Measurements from ENCODE around the gene RPL4. TPM values are rescaled to one million over a fixed set of nuclear protein-coding genes. Genes with fewer than 3 reads are reported as not detected.

RPL4 gene
- total RNA-seq, 1 experiment from 2014 or later, result 3,648 TPM

- ChIA-PET POLR2A (no interaction called here), CTCF (no interaction called here)
- Mint-ChIP-seq H3K4me1 (peaks cover 16% of the 10 kb centered on the region), H3K4me3 (no peak overlapping the region), H3K9me3 (peaks cover 2% of the 10 kb centered on the region; the same call in 1 of the 2 replicates), H3K27me3 (ENCODE audit: low read depth) (no peaks in the 10 kb centered on the region), H3K36me3 (peaks cover 17% of the 10 kb centered on the region), H3K27ac (no peak overlapping the region)
- DNase-seq (ENCODE audit: low spot score) (no peak), ATAC-seq (no peak)
- TF ChIP-seq ELF4 (CRISPR knock-in tag; IDR thresholded peaks at IDR 0.05; ENCODE audit: low read depth) (no peak), CDX4 (CRISPR knock-in tag; IDR thresholded peaks at IDR 0.05; ENCODE audit: borderline replicate concordance) (no peak), SMAD4 (CRISPR knock-in tag; IDR thresholded peaks at IDR 0.05) (no peak), FOXK1 (CRISPR knock-in tag; IDR thresholded peaks at IDR 0.05) (no peak), HMGXB4 (CRISPR knock-in tag; IDR thresholded peaks at IDR 0.05) (no peak), NR3C1 (CRISPR knock-in tag; conservative IDR thresholded peaks at IDR 0.05; ENCODE audit: low read depth) (no peak), RELA (CRISPR knock-in tag; IDR thresholded peaks at IDR 0.05; ENCODE audit: borderline replicate concordance) (no peak), ZNF423 (CRISPR knock-in tag; IDR thresholded peaks at IDR 0.05) (no peak), NFYB (CRISPR knock-in tag; conservative IDR thresholded peaks at IDR 0.05; ENCODE audit: low read depth) (no peak)
- TF ChIP-seq, protein P1, sequence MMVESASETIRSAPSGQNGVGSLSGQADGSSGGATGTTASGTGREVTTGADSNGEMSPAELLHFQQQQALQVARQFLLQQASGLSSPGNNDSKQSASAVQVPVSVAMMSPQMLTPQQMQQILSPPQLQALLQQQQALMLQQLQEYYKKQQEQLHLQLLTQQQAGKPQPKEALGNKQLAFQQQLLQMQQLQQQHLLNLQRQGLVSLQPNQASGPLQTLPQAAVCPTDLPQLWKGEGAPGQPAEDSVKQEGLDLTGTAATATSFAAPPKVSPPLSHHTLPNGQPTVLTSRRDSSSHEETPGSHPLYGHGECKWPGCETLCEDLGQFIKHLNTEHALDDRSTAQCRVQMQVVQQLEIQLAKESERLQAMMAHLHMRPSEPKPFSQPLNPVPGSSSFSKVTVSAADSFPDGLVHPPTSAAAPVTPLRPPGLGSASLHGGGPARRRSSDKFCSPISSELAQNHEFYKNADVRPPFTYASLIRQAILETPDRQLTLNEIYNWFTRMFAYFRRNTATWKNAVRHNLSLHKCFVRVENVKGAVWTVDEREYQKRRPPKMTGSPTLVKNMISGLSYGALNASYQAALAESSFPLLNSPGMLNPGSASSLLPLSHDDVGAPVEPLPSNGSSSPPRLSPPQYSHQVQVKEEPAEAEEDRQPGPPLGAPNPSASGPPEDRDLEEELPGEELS (CRISPR knock-in tag; IDR thresholded peaks at IDR 0.05), result no peak
Observed at GRCh38 chr15:66454143-66454542, 50.5 kb downstream of the RPL4 start.

GRCh38 chr15:66452971-66453580, 51.6 kb downstream of the RPL4 start:
- Mint-ChIP-seq H3K27me3 (ENCODE audit: low read depth) (no peaks in the 10 kb centered on the region), H3K9me3 (peaks cover 7% of the 10 kb centered on the region), H3K4me1 (peaks cover 11% of the 10 kb centered on the region), H3K4me3 (no peak overlapping the region), H3K27ac (no peak overlapping the region), H3K36me3 (peaks cover 27% of the 10 kb centered on the region)
- ChIA-PET CTCF (no interaction called here), POLR2A (no interaction called here)
- DNase-seq (ENCODE audit: low spot score) (no peak), ATAC-seq (no peak)
- TF ChIP-seq, protein P2, sequence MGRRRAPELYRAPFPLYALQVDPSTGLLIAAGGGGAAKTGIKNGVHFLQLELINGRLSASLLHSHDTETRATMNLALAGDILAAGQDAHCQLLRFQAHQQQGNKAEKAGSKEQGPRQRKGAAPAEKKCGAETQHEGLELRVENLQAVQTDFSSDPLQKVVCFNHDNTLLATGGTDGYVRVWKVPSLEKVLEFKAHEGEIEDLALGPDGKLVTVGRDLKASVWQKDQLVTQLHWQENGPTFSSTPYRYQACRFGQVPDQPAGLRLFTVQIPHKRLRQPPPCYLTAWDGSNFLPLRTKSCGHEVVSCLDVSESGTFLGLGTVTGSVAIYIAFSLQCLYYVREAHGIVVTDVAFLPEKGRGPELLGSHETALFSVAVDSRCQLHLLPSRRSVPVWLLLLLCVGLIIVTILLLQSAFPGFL (CRISPR knock-in tag; IDR thresholded peaks at IDR 0.05; ENCODE audit: borderline replicate concordance), result 0 out of 2 replicates have a peak, but pooled peaks have one; percentile 47
- no peak for TF ChIP-seq ZNF416 (CRISPR knock-in tag; IDR thresholded peaks at IDR 0.05)

- Mint-ChIP-seq H3K27me3 (ENCODE audit: low read depth) (no peaks in the 10 kb centered on the region), H3K36me3 (peaks cover 32% of the 10 kb centered on the region), H3K9me3 (peaks cover 8% of the 10 kb centered on the region), H3K27ac (peak overlapping the region; percentile 42; the same call in 1 of the 2 replicates), H3K4me1 (peaks cover 6% of the 10 kb centered on the region), H3K4me3 (no peak overlapping the region)
- ChIA-PET CTCF (no interaction called here), POLR2A (no interaction called here)
- DNase-seq (ENCODE audit: low spot score) (no peak), ATAC-seq (no peak)
- TF ChIP-seq, protein P3, sequence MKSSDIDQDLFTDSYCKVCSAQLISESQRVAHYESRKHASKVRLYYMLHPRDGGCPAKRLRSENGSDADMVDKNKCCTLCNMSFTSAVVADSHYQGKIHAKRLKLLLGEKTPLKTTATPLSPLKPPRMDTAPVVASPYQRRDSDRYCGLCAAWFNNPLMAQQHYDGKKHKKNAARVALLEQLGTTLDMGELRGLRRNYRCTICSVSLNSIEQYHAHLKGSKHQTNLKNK (CRISPR knock-in tag; IDR thresholded peaks at IDR 0.05), result no peak
- no peak for TF ChIP-seq TP53 (CRISPR knock-in tag; IDR thresholded peaks at IDR 0.05)
- no peak for TF ChIP-seq MYBL2 (CRISPR knock-in tag; IDR thresholded peaks at IDR 0.05)
- TF ChIP-seq ZSCAN18 (CRISPR knock-in tag; IDR thresholded peaks at IDR 0.05), result no peak
- no peak for TF ChIP-seq ZNF121 (CRISPR knock-in tag; IDR thresholded peaks at IDR 0.05)
- TF ChIP-seq PRRX2 (CRISPR knock-in tag; IDR thresholded peaks at IDR 0.05), result no peak
- TF ChIP-seq ESRRA (CRISPR knock-in tag; IDR thresholded peaks at IDR 0.05; ENCODE audit: borderline replicate concordance), result no peak
- TF ChIP-seq JUN (CRISPR knock-in tag; IDR thresholded peaks at IDR 0.05), result no peak
- TF ChIP-seq SMAD3 (CRISPR knock-in tag; IDR thresholded peaks at IDR 0.05; ENCODE audit: borderline replicate concordance), result no peak
- TF ChIP-seq RELA (CRISPR knock-in tag; IDR thresholded peaks at IDR 0.05; ENCODE audit: borderline replicate concordance), result no peak
Observed at GRCh38 chr15:66452420-66452819, 52.2 kb downstream of the RPL4 start.
